Suprapubic skin (tissue), 4 donors: Measurements from ENCODE around the gene AMTN. TPM values are rescaled to one million over a fixed set of nuclear protein-coding genes. Genes with fewer than 3 reads are reported as not detected.

ENCODE experiments used
- DNase-seq, 2 donors: peaks; one replicate each; pipeline ENCODE4 v3.0.0-alpha.2; 2019; ENCODE audit warnings: low spot score in 2 of 2
- H3K27ac ChIP-seq: fragments of 200-600 bp; sonication (generic); one replicate; pipeline ENCODE4 v1.5.1; 2019
- H3K27me3 ChIP-seq: fragments of 200-600 bp; sonication (generic); one replicate; pipeline ENCODE4 v1.5.1; 2019
- H3K36me3 ChIP-seq: fragments of 200-600 bp; sonication (generic); one replicate; pipeline ENCODE4 v1.5.1; 2019
- H3K4me1 ChIP-seq: fragments of 200-600 bp; sonication (generic); one replicate; pipeline ENCODE4 v1.5.1; 2019
- H3K4me3 ChIP-seq: fragments of 200-600 bp; sonication (generic); one replicate; pipeline ENCODE4 v1.5.1; 2019; ENCODE audit warnings: mild to moderate bottlenecking
- H3K9me3 ChIP-seq: fragments of 200-600 bp; sonication (generic); one replicate; pipeline ENCODE4 v1.5.1; 2019
- EP300 ChIP-seq: sonication (generic); formaldehyde crosslinking; IDR thresholded peaks from one replicate; pipeline ENCODE4 v1.6.1; 2017; ENCODE audit warnings: antibody characterized with exemption
- POLR2A ChIP-seq, 2 donors: fragments of 450-650 bp; IDR thresholded peaks; one replicate each; pipeline ENCODE4 v1.6.1; 2017; ENCODE audit warnings: antibody characterized with exemption in 2 of 2, mild to moderate bottlenecking in 2 of 2, moderate library complexity in 2 of 2
- POLR2AphosphoS5 ChIP-seq, 3 donors: sonication (generic); formaldehyde crosslinking; IDR thresholded peaks; one replicate each; pipeline ENCODE4 v1.6.1; 2017; ENCODE audit warnings: antibody characterized with exemption in 3 of 3
- WGBS: methylation state at CpG from one replicate; pipeline ENCODE4 v1.1.5; 2018; 5-methylcytosine and 5-hydroxymethylcytosine counted together
- total RNA-seq, 4 donors: library from RNA; depleted of rRNA; stranded (reverse); fragments of >200 nt; gene quantifications; one replicate each; pipeline ENCODE4 v1.1.0, GENCODE V29; 2016
- TF ChIP-seq, protein P1 (sequence below), 2 donors: fragments of 200-600 bp in 1 of 2; fragments of 450-650 bp in 1 of 2; sonication (generic) in 1 of 2; IDR thresholded peaks; one replicate each; pipeline ENCODE4 v1.5.1; 2016 to 2019; ENCODE audit warnings: antibody characterized with exemption in 2 of 2, mild to moderate bottlenecking in 1 of 2, moderate library complexity in 1 of 2

The AMTN gene
- total RNA-seq, 4 donors from 2014 or later: 0.79 to 0.83 TPM; not detected in 2

DNA sequence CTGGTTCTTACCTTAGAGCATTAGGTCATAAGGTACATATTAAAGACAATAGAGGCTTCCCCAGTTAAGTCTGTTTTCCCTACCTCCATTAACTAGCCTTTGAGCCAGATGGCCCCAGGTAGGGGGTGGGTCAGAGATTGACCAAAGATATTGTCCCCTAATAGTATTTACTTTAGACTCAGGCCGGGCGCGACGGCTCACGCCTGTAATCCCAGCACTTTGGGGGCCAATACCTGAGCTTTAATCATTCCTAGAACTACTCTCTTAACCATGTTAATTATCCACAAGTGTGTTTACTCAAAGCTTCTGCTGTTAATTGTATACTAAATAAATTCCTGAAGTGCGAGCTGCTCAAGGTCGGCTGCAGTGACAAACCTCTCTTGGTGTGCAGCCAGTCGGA is 45.7 kb downstream of the AMTN start:
- 86% methylated on average over 8 of the region's 8 CpGs for WGBS
- DNase-seq: no peak
- H3K9me3 ChIP-seq: no peaks in the 10 kb centered on the region
- H3K4me1 ChIP-seq: no peaks in the 10 kb centered on the region
- H3K27me3 ChIP-seq: no peaks in the 10 kb centered on the region
- TF ChIP-seq EP300 (no peak), POLR2A (IDR thresholded peaks at IDR 0.05) (no peak)
- TF ChIP-seq, protein P1, sequence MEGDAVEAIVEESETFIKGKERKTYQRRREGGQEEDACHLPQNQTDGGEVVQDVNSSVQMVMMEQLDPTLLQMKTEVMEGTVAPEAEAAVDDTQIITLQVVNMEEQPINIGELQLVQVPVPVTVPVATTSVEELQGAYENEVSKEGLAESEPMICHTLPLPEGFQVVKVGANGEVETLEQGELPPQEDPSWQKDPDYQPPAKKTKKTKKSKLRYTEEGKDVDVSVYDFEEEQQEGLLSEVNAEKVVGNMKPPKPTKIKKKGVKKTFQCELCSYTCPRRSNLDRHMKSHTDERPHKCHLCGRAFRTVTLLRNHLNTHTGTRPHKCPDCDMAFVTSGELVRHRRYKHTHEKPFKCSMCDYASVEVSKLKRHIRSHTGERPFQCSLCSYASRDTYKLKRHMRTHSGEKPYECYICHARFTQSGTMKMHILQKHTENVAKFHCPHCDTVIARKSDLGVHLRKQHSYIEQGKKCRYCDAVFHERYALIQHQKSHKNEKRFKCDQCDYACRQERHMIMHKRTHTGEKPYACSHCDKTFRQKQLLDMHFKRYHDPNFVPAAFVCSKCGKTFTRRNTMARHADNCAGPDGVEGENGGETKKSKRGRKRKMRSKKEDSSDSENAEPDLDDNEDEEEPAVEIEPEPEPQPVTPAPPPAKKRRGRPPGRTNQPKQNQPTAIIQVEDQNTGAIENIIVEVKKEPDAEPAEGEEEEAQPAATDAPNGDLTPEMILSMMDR (IDR thresholded peaks at IDR 0.05): no peak
- H3K36me3 ChIP-seq: no peaks in the 10 kb centered on the region
- H3K27ac ChIP-seq: no peak overlapping the region
- H3K4me3 ChIP-seq: no peak overlapping the region

DNA sequence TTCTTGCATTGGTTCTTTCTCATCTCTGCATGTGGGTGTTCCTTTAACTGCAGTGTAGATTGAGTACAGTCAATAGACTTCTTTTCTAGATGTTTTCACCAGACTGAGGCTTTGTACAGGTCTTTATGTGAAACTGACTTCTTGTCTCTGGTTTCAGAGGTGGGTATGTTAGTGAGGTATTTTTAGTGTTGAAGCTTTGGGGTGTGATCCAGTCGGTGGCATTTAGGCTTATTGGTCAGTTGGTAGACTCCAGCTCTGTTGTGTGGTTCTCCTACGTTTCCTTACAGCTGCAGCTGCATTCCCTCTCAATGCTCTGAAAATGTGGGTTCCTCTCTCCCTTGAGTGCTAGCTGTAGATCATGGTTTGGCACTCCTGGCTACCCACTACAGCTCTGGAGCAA is 52.4 kb downstream of the AMTN start:
- Histone ChIP-seq H3K9me3 (no peaks in the 10 kb centered on the region), H3K27me3 (no peaks in the 10 kb centered on the region), H3K36me3 (no peaks in the 10 kb centered on the region), H3K27ac (no peak overlapping the region), H3K4me3 (no peak overlapping the region), H3K4me1 (no peaks in the 10 kb centered on the region)
- no peak for DNase-seq
- WGBS: 83% methylated on average over 2 of the region's 2 CpGs
- TF ChIP-seq, protein P1 (IDR thresholded peaks at IDR 0.05): no peak
- no peak for TF ChIP-seq POLR2A (IDR thresholded peaks at IDR 0.05)
- no peak for TF ChIP-seq EP300
- TF ChIP-seq POLR2AphosphoS5 (IDR thresholded peaks at IDR 0.05): no peak

DNA sequence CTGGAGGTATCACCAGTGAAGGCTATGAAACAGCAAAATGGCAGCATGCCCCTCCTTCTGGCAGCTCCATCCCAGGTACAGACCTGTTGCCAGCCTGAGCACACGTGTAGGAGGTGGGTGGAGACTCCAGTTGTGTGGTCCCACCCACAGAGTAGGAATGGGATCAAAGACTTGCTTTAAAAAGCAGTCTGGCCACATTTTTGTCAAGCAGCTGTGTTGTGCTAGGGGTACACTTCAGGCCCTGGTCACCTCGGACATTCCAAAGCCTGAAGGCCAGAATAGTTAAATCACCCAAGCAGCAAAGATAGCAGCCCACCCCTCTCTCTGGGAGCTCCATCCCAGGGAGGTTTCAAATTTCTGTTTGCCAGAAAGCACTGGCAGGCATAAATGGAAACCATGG is 53.4 kb downstream of the AMTN start:
- no peak overlapping the region for H3K4me3 ChIP-seq
- DNase-seq: no peak
- H3K9me3 ChIP-seq: no peaks in the 10 kb centered on the region
- 30% methylated on average over 2 of the region's 2 CpGs for WGBS
- TF ChIP-seq, protein P1 (IDR thresholded peaks at IDR 0.05): no peak
- TF ChIP-seq POLR2AphosphoS5 (IDR thresholded peaks at IDR 0.05): no peak
- no peak for TF ChIP-seq EP300
- TF ChIP-seq POLR2A (IDR thresholded peaks at IDR 0.05): no peak
- H3K36me3 ChIP-seq: no peaks in the 10 kb centered on the region
- no peaks in the 10 kb centered on the region for H3K4me1 ChIP-seq
- no peak overlapping the region for H3K27ac ChIP-seq
- H3K27me3 ChIP-seq: no peaks in the 10 kb centered on the region

DNA sequence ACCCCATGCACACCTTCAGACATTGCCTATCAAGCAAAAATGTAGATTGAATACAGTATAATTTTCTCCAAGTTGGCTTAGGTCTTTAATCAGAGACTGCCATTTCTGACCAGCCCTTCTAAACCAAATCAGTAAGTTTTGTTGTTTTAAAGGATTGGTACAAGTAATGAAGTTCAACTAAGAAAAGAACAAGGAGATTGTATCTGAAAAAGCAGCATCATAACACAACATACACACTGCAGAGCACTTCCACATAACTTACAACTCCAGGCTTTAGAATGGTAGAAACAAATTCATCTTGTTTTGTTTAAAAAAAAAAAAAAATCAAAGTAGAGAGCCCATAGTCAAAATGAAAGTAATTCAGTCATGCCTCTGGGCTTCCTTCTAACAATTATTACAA is 57.6 kb downstream of the AMTN start:
- Histone ChIP-seq H3K36me3 (no peaks in the 10 kb centered on the region), H3K4me1 (no peaks in the 10 kb centered on the region), H3K9me3 (no peaks in the 10 kb centered on the region), H3K4me3 (no peak overlapping the region), H3K27me3 (no peaks in the 10 kb centered on the region), H3K27ac (no peak overlapping the region)
- TF ChIP-seq, protein P1 (IDR thresholded peaks at IDR 0.05): no peak
- TF ChIP-seq POLR2AphosphoS5 (IDR thresholded peaks at IDR 0.05): no peak
- TF ChIP-seq EP300: no peak
- no peak for TF ChIP-seq POLR2A (IDR thresholded peaks at IDR 0.05)
- DNase-seq: no peak

DNA sequence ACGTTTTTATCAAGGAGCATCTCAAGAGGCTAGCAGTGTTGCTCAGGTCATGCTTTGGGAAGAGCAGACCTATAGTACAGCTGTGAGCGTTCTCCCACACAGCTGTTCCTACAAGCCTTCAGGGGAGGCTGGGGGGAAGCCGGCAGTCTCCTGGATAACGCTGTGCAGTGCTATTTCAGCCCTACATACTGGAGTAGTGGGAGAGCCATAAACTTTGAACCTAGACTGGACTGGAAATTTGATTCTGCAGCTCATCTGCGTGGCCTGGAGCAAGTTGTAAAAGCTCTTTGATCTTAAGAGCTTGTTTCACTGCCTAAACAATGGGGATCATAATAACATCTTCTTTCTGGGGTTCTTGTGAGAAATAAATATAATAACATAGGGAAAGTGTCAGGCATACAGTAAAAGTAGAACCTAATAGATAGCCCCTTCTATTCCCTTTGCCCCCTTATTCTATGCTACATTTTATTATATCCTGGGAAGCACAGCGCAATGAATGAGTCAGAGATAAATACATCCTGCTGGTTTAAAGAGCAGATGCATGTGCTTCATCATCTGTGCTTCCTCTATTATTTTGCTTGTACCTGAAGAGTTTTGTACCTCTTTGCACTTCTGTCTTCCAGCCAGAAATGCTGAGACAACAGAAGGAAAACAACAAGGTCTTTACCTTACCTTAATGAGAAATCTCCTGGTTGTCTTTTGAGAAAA is 59.0 kb downstream of the AMTN start:
- Histone ChIP-seq H3K4me3 (no peak overlapping the region), H3K9me3 (no peaks in the 10 kb centered on the region), H3K36me3 (no peaks in the 10 kb centered on the region), H3K27me3 (no peaks in the 10 kb centered on the region), H3K27ac (no peak overlapping the region), H3K4me1 (no peaks in the 10 kb centered on the region)
- WGBS: 28% methylated on average over 6 of the region's 6 CpGs
- no peak for DNase-seq
- TF ChIP-seq POLR2AphosphoS5 (IDR thresholded peaks at IDR 0.05) (no peak), POLR2A (IDR thresholded peaks at IDR 0.05) (no peak), EP300 (no peak)
- TF ChIP-seq, protein P1 (IDR thresholded peaks at IDR 0.05): no peak
